GM19351 (cell line): ENCODE data around the gene APMAP.
"Not testable (repeated sequence)": the region's sequence is repeated elsewhere in the genome, so short reads cannot be mapped to it uniquely, and the experiment has no call there.

Source experiments
- ATAC-seq: cut with Tn5 transposase; IDR thresholded peaks from one replicate; pipeline ENCODE4 v1.9.1; 2021; ENCODE audit warnings: mild to moderate bottlenecking, moderate library complexity; ENCODE audit not compliant: unreplicated experiment

The APMAP gene

DNA sequence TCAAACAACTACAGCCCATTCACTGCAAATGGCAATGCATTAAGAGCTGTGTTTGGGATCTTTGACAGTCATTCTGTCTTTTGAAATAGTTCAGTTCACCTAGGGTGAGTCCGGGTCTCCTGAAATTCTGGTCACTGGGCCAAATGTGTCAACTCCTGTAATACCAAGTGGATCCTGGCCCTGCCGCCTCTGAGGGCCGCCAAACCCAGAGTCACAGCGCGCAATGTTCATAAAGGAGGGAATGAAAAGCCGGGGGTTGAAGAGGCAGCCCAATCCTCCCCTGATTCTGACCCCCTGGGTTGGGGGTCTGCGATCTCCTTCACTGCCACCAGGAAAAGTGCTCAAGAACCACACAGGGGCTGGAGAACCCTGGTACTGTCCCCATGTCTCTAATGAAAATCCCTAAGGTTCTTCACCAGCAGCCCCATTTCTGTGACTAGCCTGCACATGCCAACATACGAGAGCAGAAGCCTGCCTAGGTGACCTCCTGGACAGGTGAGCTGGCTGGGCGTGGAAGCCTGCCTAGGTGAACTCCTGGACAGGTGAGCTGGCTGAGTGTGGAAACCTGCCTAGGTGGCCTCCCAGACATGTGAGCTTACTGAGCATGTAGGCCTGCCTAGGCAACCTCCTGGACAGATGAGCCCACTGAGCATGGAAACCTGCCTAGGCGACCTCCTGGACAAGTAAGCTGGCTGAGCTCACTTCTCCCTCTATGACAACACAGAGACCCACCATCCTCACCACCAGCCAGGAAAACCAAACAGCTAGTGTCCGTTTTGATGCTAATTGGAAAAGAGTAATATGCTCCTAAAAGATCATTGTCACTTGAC, 16.1 kb upstream of the APMAP start:
- ATAC-seq, result no peak

DNA sequence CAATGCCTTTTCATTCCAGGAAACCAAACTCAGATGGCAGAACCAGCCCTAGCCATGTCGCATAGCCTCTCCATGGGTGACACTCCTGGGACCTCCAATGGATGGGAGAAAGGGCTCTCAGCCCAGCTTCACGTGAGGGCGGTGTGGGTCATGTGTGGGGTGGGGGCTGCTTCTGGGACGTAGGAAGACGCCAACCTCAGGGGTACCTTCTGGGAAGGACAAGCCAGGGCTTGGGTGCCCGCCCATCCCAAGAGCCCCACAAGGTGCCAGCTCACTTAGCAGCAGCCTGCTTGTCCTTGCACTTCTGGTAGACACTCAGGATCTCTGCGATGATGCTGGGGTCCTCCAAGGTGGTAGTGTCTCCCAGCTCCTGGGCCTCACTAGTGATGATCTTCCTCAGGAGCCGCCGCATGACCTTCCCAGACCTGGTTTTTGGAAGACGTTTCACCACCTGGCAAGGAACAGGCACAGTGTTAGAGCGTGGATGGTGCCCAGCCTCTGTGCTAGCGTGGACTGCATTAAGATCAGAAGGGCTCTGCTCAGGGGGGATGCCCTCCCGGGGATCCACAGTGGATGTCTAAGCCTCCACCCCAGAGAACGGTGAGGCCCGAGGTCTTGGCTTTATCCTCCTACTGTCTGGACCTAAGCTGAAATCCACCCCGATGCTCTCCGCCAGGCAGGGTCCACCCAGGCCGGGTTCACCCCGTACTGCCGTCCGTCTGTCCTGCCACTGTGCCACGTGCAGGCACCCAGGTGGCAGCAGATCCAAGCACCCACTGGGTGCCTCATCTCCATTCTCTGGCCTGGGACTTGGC, 15.1 kb upstream of the APMAP start:
- no peak for ATAC-seq

DNA sequence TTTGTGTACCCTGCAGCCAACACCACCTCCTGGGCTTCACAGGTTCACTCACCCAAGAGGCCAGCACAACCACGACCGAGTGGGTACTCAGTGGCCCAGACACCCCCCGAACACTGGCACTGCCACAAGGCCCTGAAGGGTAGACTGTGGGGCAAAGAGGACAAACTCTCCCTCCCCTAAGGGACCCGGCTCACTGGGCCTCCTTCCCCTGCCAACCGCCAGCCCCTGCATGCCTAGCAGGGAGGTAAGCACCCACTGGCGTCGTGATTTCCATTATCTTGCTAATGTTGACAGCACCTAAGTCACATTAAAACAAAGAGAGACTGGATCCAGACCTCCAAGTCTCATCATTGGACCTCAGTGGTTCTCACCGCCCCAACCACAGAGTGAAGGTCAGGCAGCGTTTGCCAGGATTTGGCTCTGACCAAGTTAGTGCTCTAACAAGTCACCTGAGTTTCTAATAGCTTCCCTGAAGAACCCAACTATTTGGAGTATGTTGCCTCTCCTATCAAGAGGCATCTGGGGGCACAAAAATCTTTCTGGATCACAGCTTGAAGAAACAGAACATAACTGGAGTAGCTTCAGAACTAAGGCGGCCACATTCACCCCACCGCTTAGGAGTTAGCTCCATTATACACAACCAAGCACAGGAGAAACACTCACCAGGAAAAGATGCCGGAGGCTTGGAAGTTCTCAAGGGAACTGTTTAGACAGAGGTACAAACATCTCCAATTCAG, 14.0 kb upstream of the APMAP start:
- ATAC-seq, result no peak

DNA sequence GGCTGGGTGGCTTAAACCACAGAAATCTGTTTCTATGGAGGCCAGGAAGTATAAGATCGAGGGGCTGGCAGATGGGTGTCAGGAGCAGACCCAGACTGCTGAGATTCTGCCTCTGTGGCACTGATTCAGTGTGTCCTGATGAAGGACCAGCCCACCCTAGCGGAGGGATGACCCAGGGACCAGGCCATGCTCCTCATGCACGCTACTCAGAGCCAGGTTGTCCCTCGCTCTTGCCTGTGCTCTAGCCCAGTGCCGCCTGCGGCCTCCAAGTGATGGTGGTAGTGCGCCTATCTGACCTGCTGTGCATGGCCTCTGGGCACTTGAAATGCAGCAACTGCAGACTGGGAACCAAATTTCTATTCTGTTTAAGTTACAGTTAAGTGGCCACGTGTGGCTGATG, 13.1 kb upstream of the APMAP start:
- ATAC-seq, result no peak

DNA sequence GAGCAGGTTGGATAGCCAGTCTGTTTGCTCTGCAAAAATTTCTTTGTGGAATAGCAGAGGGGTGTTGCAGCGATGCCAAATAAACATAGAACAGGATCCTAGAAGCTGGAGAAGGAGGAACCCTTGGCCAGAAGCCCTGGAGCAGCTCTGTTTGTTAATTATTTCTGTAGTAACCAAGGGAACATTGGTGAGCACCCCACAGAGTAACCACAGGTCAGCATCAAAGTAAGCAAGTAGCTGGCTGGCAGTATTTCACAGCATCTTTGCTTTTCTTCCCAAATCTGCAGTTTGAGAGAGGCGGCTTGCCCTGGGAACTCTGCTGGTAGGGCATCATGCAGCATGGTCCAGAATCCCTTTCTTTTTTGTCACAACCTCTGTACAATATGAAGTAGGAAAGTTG, 12.7 kb upstream of the APMAP start:
- no peak for ATAC-seq

DNA sequence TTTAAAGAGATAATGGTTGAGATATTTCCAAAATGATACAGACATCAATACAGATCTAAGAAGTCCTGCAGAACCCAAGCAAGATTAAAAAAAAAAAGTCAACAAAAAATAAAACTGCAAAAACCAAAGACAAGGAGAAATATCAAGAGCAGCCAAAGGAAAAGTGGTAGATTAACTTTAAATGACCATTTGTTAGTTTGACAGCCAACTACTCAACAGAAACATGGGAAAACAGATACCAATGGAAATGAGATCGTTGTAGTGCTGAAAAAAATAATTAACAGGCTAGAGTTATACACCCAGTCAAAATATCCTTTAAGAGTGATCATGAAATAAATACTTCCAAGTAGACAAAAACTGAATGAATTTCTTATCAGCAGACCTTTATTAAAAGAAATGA, 10.5 kb upstream of the APMAP start:
- ATAC-seq, result no peak

DNA sequence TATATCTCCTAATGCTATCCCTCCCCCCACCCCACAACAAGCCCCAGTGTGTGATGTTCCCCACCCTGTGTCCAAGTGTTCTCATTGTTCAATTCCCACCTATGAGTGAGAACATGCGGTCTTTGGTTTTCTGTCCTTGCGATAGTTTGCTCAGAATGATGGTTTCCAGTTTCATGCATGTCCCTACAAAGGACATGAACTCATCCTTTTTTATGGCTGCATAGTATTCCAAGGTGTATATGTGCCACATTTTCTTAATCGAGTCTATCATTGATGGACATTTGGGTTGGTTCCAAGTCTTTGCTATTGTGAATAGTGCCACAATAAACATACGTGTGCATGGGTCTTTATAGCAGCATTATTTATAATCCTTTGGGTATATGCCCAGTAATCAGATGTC, 8.8 kb upstream of the APMAP start:
- ATAC-seq, result not testable (repeated sequence)

DNA sequence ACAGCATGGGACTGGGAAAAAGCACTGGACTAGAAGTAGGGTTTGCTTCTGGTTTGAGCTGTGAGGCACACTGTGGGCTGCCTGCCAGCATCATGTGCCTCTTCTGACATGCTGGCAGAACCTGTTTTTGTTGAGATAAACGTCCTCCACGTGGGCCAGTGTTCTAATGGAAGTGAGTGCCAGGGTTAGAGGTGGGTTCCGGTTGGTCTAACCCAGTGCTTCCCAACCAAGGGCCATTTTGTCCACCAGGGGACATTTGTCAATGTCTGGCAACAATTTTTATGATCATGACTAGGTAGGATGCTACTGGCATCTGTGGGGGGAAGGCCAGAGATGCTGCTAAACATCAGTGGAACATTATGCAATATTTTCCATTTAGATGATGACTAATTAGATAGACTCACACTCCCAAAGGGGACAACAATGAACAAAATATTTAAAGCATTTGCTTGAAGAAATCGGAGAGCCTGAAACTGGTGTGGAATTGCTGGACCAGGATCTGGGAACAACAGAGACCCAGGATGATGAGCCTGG, 7.8 kb upstream of the APMAP start:
- no peak for ATAC-seq

DNA sequence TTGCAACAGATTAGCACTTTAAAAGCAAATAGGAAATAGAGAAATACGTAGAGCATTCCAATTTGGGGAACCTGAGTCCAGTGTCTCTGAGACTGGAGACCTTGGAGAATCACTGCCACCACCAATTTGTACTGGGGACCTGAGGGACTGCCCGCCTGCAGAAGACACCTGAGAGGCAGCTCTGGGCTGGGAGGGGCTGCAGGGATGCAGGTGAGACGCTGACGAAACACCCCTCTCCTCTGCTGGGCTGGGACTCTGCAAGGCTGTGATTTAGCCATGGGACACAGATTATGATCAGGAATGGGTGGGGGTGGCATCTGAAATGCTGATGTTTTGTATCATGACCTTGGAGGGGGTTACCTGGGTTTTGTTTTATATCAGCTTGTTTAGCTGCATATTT, 7.0 kb upstream of the APMAP start:
- no peak for ATAC-seq

DNA sequence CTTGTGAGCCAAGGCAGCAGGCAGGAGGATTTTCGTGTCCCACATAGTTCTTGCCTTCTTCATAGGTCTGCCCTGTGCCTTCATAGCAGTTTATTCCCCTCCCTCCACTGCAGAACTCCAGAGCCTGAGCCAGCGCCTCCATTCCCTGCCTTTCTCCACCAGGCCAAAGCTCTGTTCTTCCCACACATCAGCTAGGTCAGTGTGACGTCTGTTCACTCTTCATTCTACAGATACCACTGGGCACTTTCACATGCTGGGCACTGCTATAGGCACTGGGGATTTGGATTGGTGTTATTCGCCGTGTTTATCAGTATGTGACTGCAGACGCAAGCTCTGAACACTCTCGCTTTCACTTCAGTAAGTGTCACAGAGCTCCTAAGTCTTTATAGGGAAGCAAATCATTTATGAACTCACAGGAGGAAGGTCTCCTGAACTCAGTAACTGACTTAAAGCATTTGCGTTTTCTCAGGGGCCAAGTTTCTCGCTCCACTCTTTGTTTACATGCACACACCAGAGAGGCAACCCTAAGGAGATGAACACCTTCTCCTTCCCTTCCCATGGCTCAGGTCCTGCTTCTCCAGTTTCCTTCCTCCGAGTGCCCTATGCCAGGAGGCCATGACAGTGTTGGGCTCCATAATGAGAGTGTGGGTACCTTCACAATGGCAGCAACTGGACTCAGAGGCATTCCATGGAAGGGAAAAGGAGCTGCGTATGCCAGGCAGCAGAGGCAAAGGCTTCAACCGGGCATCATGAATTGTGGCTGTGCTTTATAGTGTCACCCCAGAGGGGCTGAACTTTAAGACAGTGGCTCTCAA, 6.3 kb upstream of the APMAP start:
- no peak for ATAC-seq

DNA sequence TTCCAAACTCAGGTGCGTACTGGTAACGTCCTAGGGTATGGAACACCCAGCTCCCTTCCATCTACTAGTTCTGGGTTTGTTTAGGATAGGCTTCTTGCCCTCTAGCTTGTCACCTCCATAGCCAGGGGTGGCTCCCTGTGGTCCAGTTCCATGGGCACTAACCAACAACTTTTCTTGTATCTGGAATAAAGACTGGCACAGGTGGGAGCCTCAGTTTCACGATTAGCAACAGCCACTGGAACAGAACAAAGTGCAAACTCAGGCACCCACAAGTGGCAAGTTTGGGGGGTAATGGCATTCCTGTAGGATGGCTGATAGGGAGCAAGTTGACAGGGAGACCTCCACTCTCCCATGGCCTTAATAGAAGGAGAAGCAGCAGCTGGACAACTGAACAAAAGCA, 5.6 kb upstream of the APMAP start:
- ATAC-seq, result no peak

DNA sequence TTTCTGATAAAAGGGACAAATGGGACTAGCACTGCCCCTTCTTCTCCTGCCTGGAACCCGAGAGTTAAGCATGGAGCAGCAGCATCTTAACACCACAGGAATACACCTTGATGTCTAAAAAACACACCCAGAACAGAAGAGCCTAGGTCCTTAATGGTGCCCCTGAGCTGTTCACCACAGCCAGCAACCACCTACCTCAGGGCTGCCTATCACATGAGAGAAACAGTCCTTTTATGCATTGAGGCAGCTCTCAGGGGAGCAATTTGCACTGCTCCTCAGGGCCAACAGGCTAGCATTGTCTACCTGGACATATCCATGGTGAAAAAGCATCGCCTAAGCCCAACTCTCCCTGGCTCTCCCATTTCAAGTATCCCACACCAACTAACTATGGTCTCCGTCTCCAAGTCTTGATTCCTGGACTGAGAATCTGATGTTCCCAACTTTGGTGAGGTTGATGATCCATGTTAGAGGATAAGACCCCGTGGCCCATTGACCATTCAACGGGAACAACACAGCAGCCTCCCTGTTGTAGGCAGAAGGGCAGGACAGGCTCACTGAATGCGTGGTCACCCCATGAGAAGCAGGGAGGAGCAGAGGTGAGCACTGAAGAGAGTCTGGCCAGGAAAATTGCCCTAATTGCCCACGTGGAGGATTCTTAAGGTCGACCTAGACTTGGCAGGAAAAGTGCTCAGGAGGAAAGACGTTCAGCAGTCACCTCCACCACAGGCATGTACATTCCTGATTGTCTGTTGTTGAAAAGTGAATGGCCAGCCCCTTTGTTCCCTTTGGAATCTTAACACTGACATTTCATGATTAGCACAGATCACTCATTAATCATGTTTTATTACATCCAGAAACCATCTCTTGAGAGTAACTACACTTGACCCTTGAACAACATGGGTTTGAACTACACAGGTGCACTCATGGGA, 4.2 kb upstream of the APMAP start:
- no peak for ATAC-seq

DNA sequence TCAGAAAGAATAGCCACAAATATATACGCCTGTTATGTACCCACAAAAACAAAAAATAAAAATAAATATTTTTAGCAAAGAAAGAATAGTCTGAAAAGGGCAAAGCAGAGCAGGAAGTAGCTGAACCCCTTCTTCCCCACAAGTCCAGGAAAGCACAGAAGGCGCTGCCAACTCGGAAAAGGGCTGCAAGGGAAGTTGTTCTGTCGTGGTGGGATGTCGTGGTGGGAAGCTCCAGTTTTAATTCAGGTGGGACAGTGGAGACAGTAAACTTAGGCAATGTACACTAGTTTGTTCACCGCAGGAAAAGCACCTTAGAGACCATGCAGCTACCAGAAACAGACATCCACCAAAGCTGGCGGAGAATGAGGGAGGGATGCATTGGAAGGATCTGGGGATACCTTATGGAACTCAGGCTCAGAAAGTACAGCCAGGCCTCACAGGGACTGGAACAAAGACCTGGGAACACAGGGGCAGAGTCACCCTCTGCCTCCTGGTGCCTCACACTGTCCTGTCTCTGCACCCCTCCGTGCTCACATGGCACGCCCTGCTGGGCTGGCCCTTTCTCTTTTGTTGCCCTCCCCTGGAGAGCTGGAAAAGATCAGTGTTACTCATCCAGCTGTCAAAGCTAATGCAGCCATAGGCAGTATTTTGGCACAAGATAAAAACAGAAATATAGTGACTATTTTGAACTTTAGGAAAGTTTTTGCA, 3.3 kb upstream of the APMAP start:
- no peak for ATAC-seq

DNA sequence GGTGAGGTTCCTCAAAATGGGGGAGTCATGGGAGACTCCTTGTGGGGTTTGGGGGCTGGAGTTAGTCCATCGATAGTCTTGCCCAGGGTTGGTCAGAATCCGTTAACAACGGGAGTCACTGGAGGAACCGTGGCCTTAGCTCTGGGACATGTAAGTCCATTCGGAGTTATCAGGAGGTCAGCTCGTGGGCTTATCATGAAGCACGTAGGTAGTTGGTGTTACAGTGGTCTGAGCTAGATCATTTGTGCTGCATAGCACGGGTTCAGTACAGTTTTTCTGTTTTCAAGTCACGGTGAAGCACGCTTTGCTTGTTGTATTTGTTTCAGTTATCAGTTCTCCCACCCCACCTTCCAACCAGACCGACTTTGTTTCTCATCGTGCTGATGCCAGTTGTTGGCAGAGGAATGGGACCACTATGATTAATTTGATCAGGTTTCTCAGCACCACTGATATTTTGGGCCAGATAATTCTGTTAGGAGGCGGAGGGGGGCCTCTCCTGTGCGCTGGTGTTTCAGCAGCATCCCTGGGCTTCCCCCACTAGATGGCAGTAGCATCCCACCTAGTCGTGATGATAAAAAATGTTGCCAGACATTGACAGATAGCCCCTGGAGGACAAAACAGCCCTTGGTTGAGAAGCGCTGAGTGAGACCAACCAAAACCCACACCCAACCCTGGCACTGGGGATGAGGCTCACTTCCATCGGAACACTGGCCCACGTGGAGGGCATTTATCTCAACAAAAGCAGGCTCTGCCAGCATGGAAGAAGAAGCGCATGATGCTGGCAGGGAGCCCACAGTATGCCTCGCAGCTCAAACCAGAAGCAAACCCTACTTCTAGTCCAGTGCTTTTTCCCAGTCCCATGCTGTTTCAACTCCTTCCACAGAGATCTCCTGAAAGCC, 2.2 kb upstream of the APMAP start:
- no peak for ATAC-seq

DNA sequence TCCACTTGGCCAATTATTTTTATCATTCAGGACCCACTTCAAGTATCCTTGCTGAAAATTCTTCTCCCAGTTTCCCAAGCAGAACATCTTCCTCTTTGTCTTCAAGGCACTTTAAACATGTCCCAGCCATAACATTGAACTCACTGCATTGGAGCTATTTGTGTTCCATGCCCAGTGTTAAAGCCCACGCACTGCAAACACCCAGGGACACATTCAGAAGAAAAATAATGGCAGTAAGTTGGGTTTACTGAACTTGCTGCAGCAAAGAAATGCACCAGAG, 1.6 kb upstream of the APMAP start:
- ATAC-seq, result no peak

DNA sequence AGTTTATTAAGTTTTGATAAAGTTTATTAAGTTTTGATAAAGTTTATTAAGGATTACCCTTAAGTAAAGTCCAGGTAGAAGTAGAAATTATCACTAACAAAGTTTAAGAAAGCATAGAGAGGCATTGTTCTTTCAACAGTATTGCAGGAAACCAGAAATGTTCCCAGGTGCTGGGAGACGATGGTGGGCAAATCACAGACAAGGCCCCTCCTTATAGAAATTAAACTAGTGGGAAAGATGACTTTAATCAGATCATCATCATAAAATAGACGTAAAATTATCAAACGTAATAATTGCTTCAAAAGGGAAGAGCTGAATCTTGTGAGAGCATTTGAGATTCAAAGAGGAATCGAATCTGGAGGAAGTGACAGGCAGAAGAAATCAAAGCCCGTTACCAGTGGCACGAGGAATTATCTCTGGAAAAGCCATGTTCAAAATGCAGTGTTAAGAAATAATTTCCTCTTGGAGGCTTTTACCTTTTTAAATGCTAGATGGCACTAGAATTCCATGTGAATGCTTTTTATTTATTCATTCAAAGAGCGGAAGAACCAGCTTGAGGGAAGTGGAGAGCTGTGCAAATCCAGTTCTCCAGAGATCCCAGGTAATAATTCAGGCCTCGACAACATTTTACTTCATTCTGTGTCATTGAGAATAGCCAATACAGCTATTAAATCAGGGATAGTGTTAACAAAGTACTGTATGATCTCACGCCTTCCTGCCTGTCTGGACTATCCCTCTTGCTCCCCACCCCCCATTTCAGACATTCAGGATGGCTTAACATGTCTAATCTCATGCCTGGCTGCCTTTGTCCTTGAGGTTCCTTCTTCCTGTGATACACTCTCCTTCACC, 1.0 kb upstream of the APMAP start:
- ATAC-seq, result no peak

DNA sequence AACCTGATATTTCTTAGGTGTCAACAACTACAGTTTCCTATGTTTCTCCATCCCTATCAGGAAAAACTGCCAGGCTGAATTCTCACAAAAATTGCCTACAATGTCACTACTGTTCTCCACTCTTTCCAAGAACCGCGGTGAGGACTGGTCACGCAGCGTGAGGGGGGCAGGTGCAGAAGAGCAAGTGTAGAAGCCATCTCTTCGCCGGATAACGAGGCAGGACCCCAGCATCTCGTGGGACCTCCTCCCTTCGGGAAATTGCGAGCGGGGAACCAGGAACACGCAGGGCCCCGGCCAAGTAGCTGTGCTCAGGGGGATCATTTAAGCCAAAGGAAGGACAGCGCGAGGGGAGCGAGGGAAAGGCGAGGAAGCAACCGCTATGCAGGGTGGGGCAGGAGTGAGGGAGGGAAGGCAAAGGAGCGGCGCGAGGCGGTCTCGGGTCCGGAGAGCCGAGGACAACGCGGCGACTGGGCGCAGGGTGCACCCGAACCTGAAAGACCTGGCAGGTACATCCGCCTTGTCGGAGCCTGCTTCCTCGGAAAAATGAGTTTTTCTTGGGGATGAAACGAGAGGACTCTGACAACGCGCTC, 559 bp downstream of the APMAP start:
- ATAC-seq, result peak; percentile 28
